K562 (cell line): ENCODE measurements around the gene KCNAB2. TPM values are rescaled to one million over a fixed set of nuclear protein-coding genes. Genes with fewer than 3 reads are reported as not detected.

ENCODE experiments used
- ATAC-seq: fragments of 200-7000 bp; cut with Tn5 transposase; 3 replicates; pipeline ENCODE4 v1.9.1; 2020; ENCODE audit warnings: moderate library complexity
- BruUV-seq: library from RNA; stranded (reverse); fragments of 400-500 nt; replicated peaks from 2 replicates; lab custom pipeline; 2021; lab: Mats Ljungman, UMichigan
- CTCF ChIA-PET: fragments of 300-600 bp; formaldehyde crosslinking; extraction: SDS; loops from one replicate; lab custom pipeline; 2021; ENCODE audit warnings: low intra/inter-chr PET ratio; lab: Yijun Ruan, JAX
- POLR2A ChIA-PET: fragments of 300-600, 350-650 bp; sonication (Branson Sonifier 250); formaldehyde crosslinking; extraction: SDS; loops from one replicate; lab custom pipeline; 2021; ENCODE audit warnings: antibody characterized with exemption, inconsistent platforms; lab: Yijun Ruan, JAX
- DNase-seq, 4 experiments: peaks; one replicate each; pipeline versions ENCODE4 v3.0.0 to v3.0.0-alpha.2; 2011 to 2018; ENCODE audit warnings: low spot score in 3 of 4, mixed read lengths in 3 of 4; ENCODE audit errors: extremely low read depth in 1 of 4
- FAIRE-seq: peaks from 2 replicates; lab custom pipeline; 2011; peaks lifted over from hg19 to GRCh38; lab: Jason Lieb, UNC
- H2AFZ ChIP-seq: 2 replicates; pipeline ENCODE4 v1.6.0; 2011; ENCODE audit warnings: low read depth, low read length, control low read depth, inconsistent platforms
- H3K27ac ChIP-seq: fragments of 200-600 bp; 3 replicates; pipeline ENCODE4 v1.8.0; 2011; ENCODE audit warnings: low read depth, mild to moderate bottlenecking, control low read depth, inconsistent platforms, low read length, moderate library complexity, mixed read lengths; ENCODE audit errors: extremely low read depth
- H3K27me3 ChIP-seq, 2 experiments: fragments of 300-600 bp in 1 of 2; 2 replicates in 1 of 2; 3 replicates in 1 of 2; pipeline versions ENCODE4 v1.6.0 to v1.8.0; 2011; ENCODE audit warnings: inconsistent platforms in 2 of 2, low read length in 2 of 2, mild to moderate bottlenecking in 1 of 2, mixed read lengths in 1 of 2, moderate library complexity in 1 of 2; ENCODE audit not compliant: control insufficient read depth in 2 of 2, insufficient read depth in 2 of 2
- H3K36me3 ChIP-seq: fragments of 300-600 bp; 3 replicates; pipeline ENCODE4 v1.8.0; 2011; ENCODE audit warnings: mild to moderate bottlenecking, low read length, inconsistent platforms; ENCODE audit not compliant: control insufficient read depth, insufficient read depth
- H3K4me1 ChIP-seq, 2 experiments: fragments of 200-600 bp in 1 of 2; replicated peaks in 1 of 2; 2 replicates in 1 of 2; 3 replicates in 1 of 2; pipeline versions ENCODE4 v1.5.1 to v1.8.0; 2011; ENCODE audit warnings: inconsistent platforms in 2 of 2, low read length in 2 of 2, mild to moderate bottlenecking in 1 of 2, mixed read lengths in 1 of 2, moderate library complexity in 1 of 2; ENCODE audit not compliant: control insufficient read depth in 2 of 2, insufficient read depth in 2 of 2
- H3K4me2 ChIP-seq: 2 replicates; pipeline ENCODE4 v1.6.1; 2011; ENCODE audit warnings: low read length, control low read depth, inconsistent platforms, mixed read lengths; ENCODE audit not compliant: insufficient read depth
- H3K4me3 ChIP-seq: fragments of 200-600 bp; sonication (generic), shearing (Covaris generic); 2 replicates; pipeline ENCODE4 v1.5.1; 2016; ENCODE audit warnings: control low read depth, inconsistent platforms
- H3K79me2 ChIP-seq: fragments of 200-600 bp; 3 replicates; pipeline ENCODE4 v1.8.0; 2011; ENCODE audit warnings: low read length, inconsistent platforms; ENCODE audit not compliant: control insufficient read depth, insufficient read depth
- H3K9ac ChIP-seq, 2 experiments: 2 replicates each; pipeline versions ENCODE4 v1.6.0 to v1.6.1; 2011; ENCODE audit warnings: low read depth in 2 of 2, low read length in 2 of 2, control low read depth in 1 of 2, inconsistent platforms in 1 of 2, mild to moderate bottlenecking in 1 of 2, mixed read lengths in 1 of 2; ENCODE audit not compliant: insufficient read depth in 1 of 2
- H3K9me1 ChIP-seq: one replicate; pipeline ENCODE4 v1.6.0; 2011; ENCODE audit warnings: inconsistent platforms, mild to moderate bottlenecking, low read length, moderate library complexity; ENCODE audit not compliant: control insufficient read depth, insufficient read depth
- H3K9me3 ChIP-seq: replicated peaks from 2 replicates; pipeline ENCODE4 v1.5.1; 2011; ENCODE audit warnings: low read depth, low read length, inconsistent platforms; ENCODE audit not compliant: control insufficient read depth, insufficient read depth
- H4K20me1 ChIP-seq: replicated peaks from 2 replicates; pipeline ENCODE4 v1.6.1; 2011; ENCODE audit warnings: low read length, inconsistent platforms, mixed read lengths; ENCODE audit not compliant: control insufficient read depth, insufficient read depth
- ARID1B ChIP-seq: fragments of 450-650 bp; IDR thresholded peaks from 2 replicates; pipeline ENCODE4 v1.6.1; 2016; ENCODE audit warnings: antibody characterized with exemption, mild to moderate bottlenecking, inconsistent platforms
- GATAD2B ChIP-seq: fragments of 450-650 bp; IDR thresholded peaks from 2 replicates; pipeline ENCODE4 v1.6.1; 2017; ENCODE audit warnings: mild to moderate bottlenecking, borderline replicate concordance
- HNRNPK ChIP-seq: fragments of 200-400 bp; formaldehyde crosslinking; IDR thresholded peaks from one replicate; pipeline ENCODE4 v1.6.1; 2018; ENCODE audit warnings: mild to moderate bottlenecking, low read depth, low read length; ENCODE audit not compliant: poor library complexity, severe bottlenecking
- NUFIP1 ChIP-seq: fragments of 450-650 bp; IDR thresholded peaks from 2 replicates; pipeline ENCODE4 v1.6.1; 2018; ENCODE audit not compliant: partially characterized antibody
- PHB ChIP-seq: fragments of 250-450 bp; sonication (Bioruptor Pico); IDR thresholded peaks from 2 replicates; pipeline ENCODE4 v1.5.0; 2021
- POLR3G ChIP-seq: IDR thresholded peaks from 2 replicates; pipeline ENCODE4 v1.6.1; 2011; ENCODE audit not compliant: insufficient read length, insufficient replicate concordance; ENCODE audit errors: extremely low read depth
- PTTG1 ChIP-seq: fragments of 450-650 bp; IDR thresholded peaks from 2 replicates; pipeline ENCODE4 v1.6.1; 2016; ENCODE audit warnings: low read depth, mild to moderate bottlenecking, missing genetic modification characterization, missing compliant biosample characterization
- SP1 ChIP-seq: sonication (generic); formaldehyde crosslinking; IDR thresholded peaks from 2 replicates; pipeline ENCODE4 v1.8.1; 2022; ENCODE audit warnings: mild to moderate bottlenecking, missing genetic modification reagents
- STAT5A ChIP-seq: IDR thresholded peaks from 2 replicates; pipeline ENCODE4 v1.6.1; 2012; ENCODE audit warnings: low read length, inconsistent platforms, borderline replicate concordance
- TCF7 ChIP-seq: sonication (generic); IDR thresholded peaks from 2 replicates; pipeline ENCODE4 v1.6.1; 2016; ENCODE audit warnings: antibody characterized with exemption, borderline replicate concordance
- XRCC3 ChIP-seq: fragments of 450-650 bp; IDR thresholded peaks from 2 replicates; pipeline ENCODE4 v1.6.1; 2017; ENCODE audit warnings: mild to moderate bottlenecking, moderate library complexity
- XRCC4 ChIP-seq: IDR thresholded peaks from one replicate; pipeline ENCODE4 v1.6.1; 2011; ENCODE audit not compliant: insufficient read depth, insufficient read length; ENCODE audit errors: extremely low read depth
- WGBS: fragments of 100-300 bp; shearing (Covaris generic); methylation state at CpG from one replicate; pipeline ENCODE4 v1.1.6; 2016; ENCODE audit warnings: low coverage, mixed read lengths; ENCODE audit not compliant: insufficient coverage; ENCODE audit errors: missing lambda C conversion rate; 5-methylcytosine and 5-hydroxymethylcytosine counted together
- in situ Hi-C: fragments of 300-500 bp; cut with MboI; formaldehyde crosslinking; loops from 4 replicates; pipeline ENCODE4 v1.15.0; 2018; ENCODE audit warnings: inconsistent platforms, mixed read lengths
- intact Hi-C: fragments of 100-400 bp; cut with micrococcal nuclease; formaldehyde crosslinking; loops from 2 replicates; pipeline ENCODE4 v1.14.2; 2022
- polyA plus RNA-seq, 8 experiments: library from polyadenylated mRNA; depleted of rRNA in 4 of 8; stranded (reverse) in 5 of 8; unstranded in 3 of 8; fragments of >200 nt; fragmentation: Nextera tagmentation in 2 of 8; fragmentation: Illumina TruSeq in 1 of 8; extraction: Ambion mirVana in 2 of 8; extraction: Trizol in 1 of 8; gene quantifications; 2 replicates each; pipeline versions ENCODE4 v1.2.1 to v1.2.3, GENCODE V29; 2011 to 2014; ENCODE audit warnings: inconsistent platforms in 1 of 8, missing spikeins in 1 of 8
- total RNA-seq, 7 experiments: library from RNA; depleted of rRNA in 6 of 7; stranded (reverse); fragments of >200 nt in 6 of 7; fragmentation: Illumina TruSeq in 2 of 7; extraction: Trizol in 2 of 7; gene quantifications; 2 replicates each; pipeline versions ENCODE4 v1.2.1 to v1.2.3, GENCODE V29; 2011 to 2021; ENCODE audit warnings: low replicate concordance in 1 of 7
- TF ChIP-seq, protein P1 (sequence below): fragments of 250-450 bp; sonication (Bioruptor Pico); IDR thresholded peaks from 2 replicates; pipeline ENCODE4 v1.5.0; 2021; ENCODE audit warnings: mild to moderate bottlenecking, borderline replicate concordance
- TF ChIP-seq, protein P2 (sequence below): sonication (generic); formaldehyde crosslinking; IDR thresholded peaks from 2 replicates; pipeline ENCODE4 v1.8.0; 2022; ENCODE audit warnings: missing genetic modification reagents, mild to moderate bottlenecking, borderline replicate concordance
- TF ChIP-seq, protein P3 (sequence below): fragments of 450-650 bp; IDR thresholded peaks from 2 replicates; pipeline ENCODE4 v1.6.1; 2016; ENCODE audit warnings: mild to moderate bottlenecking

The KCNAB2 gene
- total and polyA plus RNA-seq, 9 of the 15 experiments (the other 6 are each of a cell fraction or from before 2014, with no cell fraction given): 1.8 to 15.8 (median 7.1) TPM

DNA sequence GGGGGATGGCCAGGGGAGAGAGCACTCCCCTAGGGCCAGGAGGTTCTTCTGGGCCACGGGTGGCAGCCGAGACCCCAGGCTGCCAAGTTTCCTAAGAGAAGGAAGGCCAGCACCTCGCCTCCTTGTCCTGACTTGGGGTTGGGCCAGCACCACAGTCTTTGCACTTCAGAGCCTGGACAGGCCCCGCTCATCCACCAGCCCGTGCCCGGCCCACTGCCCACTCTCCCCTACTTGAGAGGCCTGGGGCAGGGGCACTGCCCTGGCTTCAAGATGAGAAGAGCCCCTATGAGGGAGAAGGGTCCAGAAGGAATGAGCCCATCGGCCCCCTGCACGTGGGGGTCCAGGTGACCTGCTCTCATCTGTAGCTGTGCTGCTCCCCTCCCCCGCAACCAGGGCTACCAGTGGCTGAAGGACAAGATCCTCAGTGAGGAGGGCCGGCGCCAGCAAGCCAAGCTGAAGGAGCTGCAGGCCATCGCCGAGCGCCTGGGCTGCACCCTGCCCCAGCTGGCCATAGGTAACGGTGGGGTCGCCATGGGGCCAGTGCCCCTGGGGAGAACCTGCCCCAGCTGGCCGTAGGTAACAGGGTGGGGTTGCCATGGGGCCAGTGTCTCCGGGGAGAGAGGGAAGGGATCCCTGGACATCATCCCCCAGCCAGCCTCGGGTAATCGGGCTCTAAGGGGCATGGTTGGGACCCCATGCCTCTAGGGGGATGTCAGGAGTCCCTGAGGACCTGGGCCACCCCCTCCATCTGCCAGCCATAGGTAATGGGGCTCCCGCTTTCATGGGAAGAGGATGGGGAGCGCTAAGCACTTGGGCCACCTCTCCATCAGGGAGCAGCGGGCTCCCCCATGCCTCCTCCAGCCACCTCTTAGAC, 50.8 kb downstream of the KCNAB2 start:
- intact Hi-C loops (no loop called here), in situ Hi-C loops (no loop called here)
- Histone ChIP-seq H3K36me3 (no peaks in the 10 kb centered on the region), H3K4me3 (no peak overlapping the region), H3K9me3 (no peaks in the 10 kb centered on the region), H3K9ac (no peak overlapping the region), H3K9me1 (no peaks in the 10 kb centered on the region), H3K4me2 (no peak overlapping the region), H3K27me3 (peaks cover 34 to 87% of the 10 kb centered on the region in 2 experiments; a peak in 4 of 5 replicates), H3K27ac (no peak overlapping the region), H3K79me2 (no peaks in the 10 kb centered on the region), H2AFZ (no peak overlapping the region), H3K4me1 (peaks cover 0 to 23% of the 10 kb centered on the region in 2 experiments; a peak in 2 of 5 replicates), H4K20me1 (peaks cover 26% of the 10 kb centered on the region)
- TF ChIP-seq, protein P1, sequence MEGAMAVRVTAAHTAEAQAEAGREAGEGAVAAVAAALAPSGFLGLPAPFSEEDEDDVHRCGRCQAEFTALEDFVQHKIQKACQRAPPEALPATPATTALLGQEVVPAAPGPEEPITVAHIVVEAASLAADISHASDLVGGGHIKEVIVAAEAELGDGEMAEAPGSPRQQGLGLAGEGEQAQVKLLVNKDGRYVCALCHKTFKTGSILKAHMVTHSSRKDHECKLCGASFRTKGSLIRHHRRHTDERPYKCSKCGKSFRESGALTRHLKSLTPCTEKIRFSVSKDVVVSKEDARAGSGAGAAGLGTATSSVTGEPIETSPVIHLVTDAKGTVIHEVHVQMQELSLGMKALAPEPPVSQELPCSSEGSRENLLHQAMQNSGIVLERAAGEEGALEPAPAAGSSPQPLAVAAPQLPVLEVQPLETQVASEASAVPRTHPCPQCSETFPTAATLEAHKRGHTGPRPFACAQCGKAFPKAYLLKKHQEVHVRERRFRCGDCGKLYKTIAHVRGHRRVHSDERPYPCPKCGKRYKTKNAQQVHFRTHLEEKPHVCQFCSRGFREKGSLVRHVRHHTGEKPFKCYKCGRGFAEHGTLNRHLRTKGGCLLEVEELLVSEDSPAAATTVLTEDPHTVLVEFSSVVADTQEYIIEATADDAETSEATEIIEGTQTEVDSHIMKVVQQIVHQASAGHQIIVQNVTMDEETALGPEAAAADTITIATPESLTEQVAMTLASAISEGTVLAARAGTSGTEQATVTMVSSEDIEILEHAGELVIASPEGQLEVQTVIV (CRISPR knock-in tag): no peak
- no peak for TF ChIP-seq GATAD2B
- no peak for TF ChIP-seq HNRNPK
- TF ChIP-seq XRCC4: no peak
- no peak for TF ChIP-seq POLR3G
- TF ChIP-seq STAT5A: no peak
- TF ChIP-seq, protein P2, sequence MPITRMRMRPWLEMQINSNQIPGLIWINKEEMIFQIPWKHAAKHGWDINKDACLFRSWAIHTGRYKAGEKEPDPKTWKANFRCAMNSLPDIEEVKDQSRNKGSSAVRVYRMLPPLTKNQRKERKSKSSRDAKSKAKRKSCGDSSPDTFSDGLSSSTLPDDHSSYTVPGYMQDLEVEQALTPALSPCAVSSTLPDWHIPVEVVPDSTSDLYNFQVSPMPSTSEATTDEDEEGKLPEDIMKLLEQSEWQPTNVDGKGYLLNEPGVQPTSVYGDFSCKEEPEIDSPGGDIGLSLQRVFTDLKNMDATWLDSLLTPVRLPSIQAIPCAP (CRISPR knock-in tag): no peak
- no peak for TF ChIP-seq TCF7
- TF ChIP-seq XRCC3: no peak
- no peak for TF ChIP-seq PTTG1 (tag)
- no peak for TF ChIP-seq ARID1B
- no peak for TF ChIP-seq PHB (CRISPR knock-in tag)
- no peak for TF ChIP-seq NUFIP1
- no peak for TF ChIP-seq SP1 (CRISPR knock-in tag)
- TF ChIP-seq, protein P3, sequence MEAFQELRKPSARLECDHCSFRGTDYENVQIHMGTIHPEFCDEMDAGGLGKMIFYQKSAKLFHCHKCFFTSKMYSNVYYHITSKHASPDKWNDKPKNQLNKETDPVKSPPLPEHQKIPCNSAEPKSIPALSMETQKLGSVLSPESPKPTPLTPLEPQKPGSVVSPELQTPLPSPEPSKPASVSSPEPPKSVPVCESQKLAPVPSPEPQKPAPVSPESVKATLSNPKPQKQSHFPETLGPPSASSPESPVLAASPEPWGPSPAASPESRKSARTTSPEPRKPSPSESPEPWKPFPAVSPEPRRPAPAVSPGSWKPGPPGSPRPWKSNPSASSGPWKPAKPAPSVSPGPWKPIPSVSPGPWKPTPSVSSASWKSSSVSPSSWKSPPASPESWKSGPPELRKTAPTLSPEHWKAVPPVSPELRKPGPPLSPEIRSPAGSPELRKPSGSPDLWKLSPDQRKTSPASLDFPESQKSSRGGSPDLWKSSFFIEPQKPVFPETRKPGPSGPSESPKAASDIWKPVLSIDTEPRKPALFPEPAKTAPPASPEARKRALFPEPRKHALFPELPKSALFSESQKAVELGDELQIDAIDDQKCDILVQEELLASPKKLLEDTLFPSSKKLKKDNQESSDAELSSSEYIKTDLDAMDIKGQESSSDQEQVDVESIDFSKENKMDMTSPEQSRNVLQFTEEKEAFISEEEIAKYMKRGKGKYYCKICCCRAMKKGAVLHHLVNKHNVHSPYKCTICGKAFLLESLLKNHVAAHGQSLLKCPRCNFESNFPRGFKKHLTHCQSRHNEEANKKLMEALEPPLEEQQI: no peak
- ChIA-PET CTCF (no interaction called here), POLR2A (interaction anchor here (0.6 to 1.3 kb wide), 2 partner anchors 9 to 31 kb away, joined by 3 read pairs; no protein-coding TSS in a partner anchor)
- DNase-seq (no peak), ATAC-seq (no peak), FAIRE-seq (no peak)
- whole genome bisulfite sequencing: 8% methylated on average over 23 of the region's 23 CpGs
- no TSS peak for BruUV-seq
